HepG2 (cell line): ENCODE measurements around the gene LIPT1. TPM values are rescaled to one million over a fixed set of nuclear protein-coding genes. Genes with fewer than 3 reads are reported as not detected.

Source experiments
- ATAC-seq: fragments of 200-7000 bp; cut with Tn5 transposase; 3 replicates; pipeline ENCODE4 v1.9.1; 2020; ENCODE audit warnings: mild to moderate bottlenecking, moderate library complexity
- BruUV-seq: library from RNA; stranded (reverse); fragments of 400-500 nt; replicated peaks from 2 replicates; lab custom pipeline; 2021; lab: Mats Ljungman, UMichigan
- CTCF ChIA-PET: fragments of 300-600 bp; formaldehyde crosslinking; extraction: SDS; loops from one replicate; lab custom pipeline; 2021; ENCODE audit warnings: low total read pairs, inconsistent platforms, low intra/inter-chr PET ratio; lab: Yijun Ruan, JAX
- POLR2A ChIA-PET: fragments of 350-600 bp; sonication (Branson Sonifier 250); formaldehyde crosslinking; loops from one replicate; lab custom pipeline; 2020; ENCODE audit warnings: antibody characterized with exemption, inconsistent platforms; lab: Yijun Ruan, JAX
- DNase-seq: peaks from one replicate; pipeline ENCODE4 v3.0.0-alpha.2; 2015; ENCODE audit warnings: low spot score
- FAIRE-seq: peaks from 3 replicates; lab custom pipeline; 2011; peaks lifted over from hg19 to GRCh38; lab: Jason Lieb, UNC
- H2AFZ ChIP-seq: one replicate; pipeline ENCODE4 v1.6.1; 2011; ENCODE audit warnings: low read length, inconsistent platforms
- H3K27ac ChIP-seq: fragments of 300-600 bp; 3 replicates; pipeline ENCODE4 v1.8.0; 2011; ENCODE audit warnings: mixed run types, mild to moderate bottlenecking, mixed read lengths, low read length, inconsistent platforms; ENCODE audit not compliant: insufficient read depth; ENCODE audit errors: extremely low read length
- H3K27me3 ChIP-seq, 2 experiments: fragments of 200-600 bp in 1 of 2; 2 replicates in 1 of 2; 3 replicates in 1 of 2; pipeline versions ENCODE4 v1.6.0 to v1.8.0; 2011; ENCODE audit warnings: low read length in 2 of 2, mild to moderate bottlenecking in 2 of 2, moderate library complexity in 2 of 2, inconsistent platforms in 1 of 2; ENCODE audit not compliant: insufficient read depth in 2 of 2, control insufficient read depth in 1 of 2
- H3K36me3 ChIP-seq, 2 experiments: fragments of 200-600 bp in 1 of 2; replicated peaks in 1 of 2; 2 replicates in 1 of 2; 3 replicates in 1 of 2; pipeline versions ENCODE4 v1.5.1 to v1.8.0; 2011; ENCODE audit warnings: low read length in 2 of 2, inconsistent platforms in 1 of 2; ENCODE audit not compliant: insufficient read depth in 2 of 2, control insufficient read depth in 1 of 2
- H3K4me1 ChIP-seq: 2 replicates; pipeline ENCODE4 v1.5.1; 2012; ENCODE audit warnings: low read length, inconsistent platforms; ENCODE audit not compliant: insufficient read depth
- H3K4me2 ChIP-seq: 2 replicates; pipeline ENCODE4 v1.6.0; 2011; ENCODE audit warnings: low read depth, low read length, inconsistent platforms
- H3K4me3 ChIP-seq, 3 experiments: fragments of 200-600 bp in 1 of 3; sonication (generic), shearing (Covaris generic) in 1 of 3; replicated peaks in 1 of 3; 2 replicates each; pipeline ENCODE4 v1.5.1; 2011 to 2016; ENCODE audit warnings: low read length in 3 of 3, inconsistent platforms in 2 of 3, low read depth in 2 of 3, mild to moderate bottlenecking in 2 of 3, control low read depth in 1 of 3, mixed read lengths in 1 of 3; ENCODE audit not compliant: insufficient read depth in 1 of 3
- H3K79me2 ChIP-seq: one replicate; pipeline ENCODE4 v1.6.1; 2011; ENCODE audit warnings: low read length, inconsistent platforms; ENCODE audit not compliant: insufficient read depth
- H3K9ac ChIP-seq: 2 replicates; pipeline ENCODE4 v1.6.0; 2011; ENCODE audit warnings: mild to moderate bottlenecking, low read depth, low read length, inconsistent platforms; ENCODE audit not compliant: insufficient read depth
- H3K9me3 ChIP-seq: 2 replicates; pipeline ENCODE4 v1.5.1; 2012; ENCODE audit warnings: mild to moderate bottlenecking, low read length
- H4K20me1 ChIP-seq: 2 replicates; pipeline ENCODE4 v1.6.0; 2011; ENCODE audit warnings: inconsistent platforms, mild to moderate bottlenecking, low read length, moderate library complexity; ENCODE audit not compliant: insufficient read depth
- ADNP ChIP-seq: sonication (generic); formaldehyde crosslinking; IDR thresholded peaks from 2 replicates; pipeline ENCODE4 v1.4.0; 2020; ENCODE audit warnings: missing genetic modification reagents
- EHMT2 ChIP-seq: fragments of 200-600 bp; sonication (generic); IDR thresholded peaks from 2 replicates; pipeline ENCODE4 v1.7.0; 2017; ENCODE audit warnings: antibody characterized with exemption, low read depth, low read length, borderline replicate concordance
- FOSL1 ChIP-seq: sonication (generic); formaldehyde crosslinking; IDR thresholded peaks from 2 replicates; pipeline ENCODE4 v1.9.0; 2021; ENCODE audit warnings: missing genetic modification reagents, borderline replicate concordance
- GATAD2A ChIP-seq: IDR thresholded peaks from 2 replicates; pipeline ENCODE4 v1.6.1; 2016
- MBNL3 ChIP-seq: fragments of 250-450 bp; sonication (Bioruptor Pico); conservative IDR thresholded peaks from 2 replicates; pipeline ENCODE4 v1.8.0; 2022; ENCODE audit warnings: mild to moderate bottlenecking, inconsistent platforms
- PAF1 ChIP-seq: IDR thresholded peaks from 2 replicates; pipeline ENCODE4 v1.6.1; 2016; ENCODE audit warnings: missing genetic modification reagents, missing compliant biosample characterization
- PCBP2 ChIP-seq: fragments of 200-400 bp; formaldehyde crosslinking; optimal IDR thresholded peaks from 2 replicates; pipeline ENCODE3; 2018; ENCODE audit warnings: low read length, low read depth; ENCODE audit not compliant: poor library complexity, severe bottlenecking
- SP1 ChIP-seq, 2 experiments: fragments of 450-650 bp in 1 of 2; sonication (generic) in 1 of 2; formaldehyde crosslinking in 1 of 2; IDR thresholded peaks; 2 replicates each; pipeline versions ENCODE4 v1.4.0 to v1.6.1; 2016 to 2020; ENCODE audit warnings: missing genetic modification reagents in 1 of 2
- TERF1 ChIP-seq: sonication (generic); formaldehyde crosslinking; IDR thresholded peaks from 2 replicates; pipeline ENCODE4 v1.8.0; 2022; ENCODE audit warnings: mild to moderate bottlenecking, missing genetic modification reagents, moderate library complexity
- ZEB1 ChIP-seq: IDR thresholded peaks from 2 replicates; pipeline ENCODE4 v1.6.1; 2012; ENCODE audit warnings: mild to moderate bottlenecking, low read depth, inconsistent platforms; ENCODE audit not compliant: insufficient replicate concordance
- ZNF142 ChIP-seq: sonication (generic); formaldehyde crosslinking; IDR thresholded peaks from 2 replicates; pipeline ENCODE4 v1.4.0; 2020; ENCODE audit warnings: missing genetic modification reagents
- ZNF33B ChIP-seq: sonication (generic); formaldehyde crosslinking; IDR thresholded peaks from 2 replicates; pipeline ENCODE4 v1.5.1; 2020; ENCODE audit warnings: mild to moderate bottlenecking, missing genetic modification reagents
- ZNF367 ChIP-seq: sonication (generic); formaldehyde crosslinking; IDR thresholded peaks from 2 replicates; pipeline ENCODE4 v1.4.0; 2020; ENCODE audit warnings: missing genetic modification reagents, borderline replicate concordance
- ZNF615 ChIP-seq: sonication (generic); formaldehyde crosslinking; IDR thresholded peaks from 2 replicates; pipeline ENCODE4 v1.5.0; 2020; ENCODE audit warnings: mild to moderate bottlenecking, missing genetic modification reagents, borderline replicate concordance
- ZNF639 ChIP-seq: conservative IDR thresholded peaks from 2 replicates; pipeline ENCODE4 v1.6.1; 2018; ENCODE audit warnings: missing genetic modification reagents
- WGBS: methylation state at CpG from one replicate; pipeline ENCODE4 v1.1.6; 2017; ENCODE audit warnings: low lambda C conversion rate; 5-methylcytosine and 5-hydroxymethylcytosine counted together
- in situ Hi-C: cut with HindIII; loops from 2 replicates; pipeline ENCODE4 v1.10.0; 2017; ENCODE audit warnings: low pct_unique_long_range_greater_than_20kb; ENCODE audit not compliant: extremely low pct_ligation_motif_present
- intact Hi-C: fragments of 100-400 bp; cut with micrococcal nuclease; formaldehyde crosslinking; loops from one replicate; pipeline ENCODE4 v1.10.0; 2022; ENCODE audit not compliant: unreplicated experiment
- polyA plus RNA-seq, 8 experiments: library from polyadenylated mRNA; depleted of rRNA in 3 of 8; stranded (reverse) in 7 of 8; unstranded in 1 of 8; fragments of >200 nt; fragmentation: Illumina TruSeq in 4 of 8; extraction: Trizol in 4 of 8; gene quantifications; 2 replicates each; pipeline versions ENCODE4 v1.2.1 to v1.2.3, GENCODE V29; 2011 to 2016; ENCODE audit warnings: low read depth in 4 of 8, missing spikeins in 1 of 8, mixed read lengths in 1 of 8; ENCODE audit not compliant: insufficient read depth in 1 of 8
- total RNA-seq, 5 experiments: library from RNA; depleted of rRNA; stranded (reverse); fragments of >200 nt; fragmentation: Illumina TruSeq; extraction: Trizol; gene quantifications; 2 replicates each; pipeline ENCODE4 v1.2.3, GENCODE V29; 2016; ENCODE audit warnings: low read depth in 1 of 5

The LIPT1 gene
- total and polyA plus RNA-seq, 2 of the 13 experiments (the other 11 are each of a cell fraction or from before 2014, with no cell fraction given), result 8.0 to 9.6 TPM

- TF ChIP-seq MBNL3 (CRISPR knock-in tag) (no peak), SP1 (IDR thresholded peaks at IDR 0.05) (no peak), SP1 (CRISPR knock-in tag; IDR thresholded peaks at IDR 0.05) (no peak), ZNF367 (0 out of 2 replicates have a peak, but pooled peaks have one; percentile 56), EHMT2 (no peak), ZNF33B (CRISPR knock-in tag) (no peak)
Observed at GRCh38 chr2:99140056-99140859, 14.5 kb upstream of the LIPT1 start (continued).

GRCh38 chr2:99140860-99141109 lies 14.0 kb upstream of the LIPT1 start:
- H3K79me2 ChIP-seq, result peaks cover 9% of the 10 kb centered on the region
- BruUV-seq, result no TSS peak
- H4K20me1 ChIP-seq, result no peaks in the 10 kb centered on the region
- DNase-seq (no peak), FAIRE-seq (no peak), ATAC-seq (peak; percentile 69)
- peak overlapping the region; percentile 75 to 92 (median 85) for H3K4me3 ChIP-seq
- ChIA-PET CTCF (no interaction called here), POLR2A (interaction anchor here (0.8 to 3.0 kb wide), 16 partner anchors 13 to 1477 kb away, joined by 3 to 140 read pairs (median 4); partner anchors contain the start of genes COA5, EIF5B, LIPT1 and MGAT4A)
- no peaks in the 10 kb centered on the region for H3K36me3 ChIP-seq
- intact Hi-C loops (loop anchor here (1.0 to 5.0 kb wide), 4 partner anchors 14 to 352 kb away; partner anchors contain the start of genes EIF5B, LIPT1, REV1 and TSGA10), in situ Hi-C loops (no loop called here)
- peak overlapping the region; percentile 76 for H3K9ac ChIP-seq
- H3K27ac ChIP-seq, result peak overlapping the region; percentile 74
- peak overlapping the region; percentile 78 for H2AFZ ChIP-seq
- no peaks in the 10 kb centered on the region for H3K27me3 ChIP-seq
- peak overlapping the region; percentile 95 for H3K4me2 ChIP-seq
- H3K9me3 ChIP-seq, result no peaks in the 10 kb centered on the region
- H3K4me1 ChIP-seq, result peaks cover 28% of the 10 kb centered on the region
- WGBS, result 1% methylated on average over 9 of the region's 21 CpGs
- TF ChIP-seq GATAD2A (CRISPR knock-in tag) (no peak), FOSL1 (CRISPR knock-in tag) (0 out of 2 replicates have a peak, but pooled peaks have one; percentile 36), ZNF639 (CRISPR knock-in tag) (no peak), ADNP (CRISPR knock-in tag) (no peak), TERF1 (no peak), ZNF142 (CRISPR knock-in tag) (no peak; the same call in 1 of the 2 replicates), PCBP2 (no peak), ZEB1 (no peak), ZNF615 (CRISPR knock-in tag) (no peak; the same call in 1 of the 2 replicates), PAF1 (CRISPR knock-in tag) (no peak)
